ENCODE measurements around the gene TRMT61A.
A peak's percentile ranks its signal among the peaks of the same experiment; 100 is the strongest.

TRMT61A gene

DNA sequence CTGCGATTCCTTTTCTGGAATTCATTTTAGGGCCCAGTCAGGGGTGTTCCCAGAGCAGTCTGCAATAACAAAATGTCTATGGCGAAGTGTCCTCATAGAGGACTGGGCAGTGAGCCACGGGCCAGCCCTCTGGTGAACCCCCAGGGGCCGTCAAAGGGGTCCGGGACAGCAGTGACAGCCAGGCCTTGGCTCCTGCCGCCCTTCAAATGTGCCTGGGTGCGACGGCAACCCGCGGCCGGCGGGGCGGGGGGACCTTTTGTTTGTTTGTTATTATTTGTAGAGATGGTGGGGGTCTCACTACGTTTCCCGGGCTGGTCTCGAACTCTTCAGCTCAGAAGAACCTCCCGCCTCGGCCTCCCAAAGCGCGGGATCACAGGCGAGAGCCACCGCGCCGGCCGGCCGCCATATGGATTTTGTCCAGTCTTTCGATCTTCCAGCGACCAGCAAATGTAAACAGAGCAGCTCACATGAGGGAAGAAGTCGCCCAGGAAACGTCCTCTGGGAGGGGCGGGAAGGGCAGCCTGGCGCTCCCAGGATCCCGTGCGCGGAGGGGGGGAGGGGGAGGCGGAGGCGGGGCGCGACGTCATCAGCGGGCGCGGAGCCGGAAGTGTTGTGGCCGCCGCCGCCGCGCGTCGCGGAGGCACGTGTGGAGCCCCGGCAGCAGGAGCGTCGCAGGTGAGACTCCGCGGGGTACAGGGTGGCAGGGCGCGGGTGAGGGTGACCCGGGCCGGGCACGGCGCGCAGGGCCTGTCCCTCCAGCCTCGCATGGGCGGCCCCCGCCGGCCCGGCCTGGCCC is at the start of gene TRMT61A:
Gene TRMT61A (plus strand): TSS at position 610 of the 796 bp plus-strand sequence. CDS start 783 bp downstream, outside the sequence.
- peak; percentile 67 for DNase-seq

- no peak for DNase-seq
Observed at GRCh38 chr14:103480595-103480994, 48.4 kb upstream of the TRMT61A start.

DNA sequence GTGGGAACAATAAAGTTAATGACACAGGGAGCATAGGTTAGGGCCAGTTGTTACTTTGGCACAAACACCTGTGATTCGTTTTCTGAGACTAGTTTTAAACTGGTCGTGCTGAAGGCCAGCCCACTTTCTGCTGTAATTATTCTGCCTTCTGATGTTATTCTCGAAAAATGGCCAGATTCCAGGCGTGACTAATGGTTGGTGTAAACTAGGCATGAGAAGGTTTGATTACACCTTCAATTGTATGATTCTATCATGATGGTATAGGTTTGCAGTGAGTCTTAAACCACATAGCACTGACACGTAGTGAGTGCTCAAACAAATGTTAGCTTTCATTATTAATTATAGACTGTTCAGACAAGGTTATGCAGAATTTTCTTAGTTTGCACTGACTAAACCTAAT is 45.4 kb upstream of the TRMT61A start:
- no peak for DNase-seq

DNA sequence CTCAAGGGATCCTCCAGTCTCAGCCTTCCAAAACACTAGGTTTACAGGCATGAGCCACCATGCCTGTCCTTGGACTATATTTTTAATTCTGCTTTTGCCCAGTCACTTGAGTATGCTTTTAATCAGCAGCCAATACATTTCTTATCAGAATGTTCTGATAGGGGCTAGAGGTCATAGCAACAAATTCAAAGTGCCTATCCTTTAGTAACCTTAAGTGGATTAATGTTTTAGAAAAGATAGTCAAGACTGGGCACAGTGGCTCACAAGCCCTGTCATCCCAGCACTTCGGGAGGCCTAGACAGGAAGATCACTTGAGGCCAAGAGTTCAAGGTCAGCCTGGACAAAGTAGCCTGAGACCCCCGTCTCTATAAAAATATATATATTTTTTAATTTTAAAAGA is 43.5 kb upstream of the TRMT61A start:
- DNase-seq, result no peak

- no peak for DNase-seq
Observed at GRCh38 chr14:103488071-103488470, 40.9 kb upstream of the TRMT61A start.

GRCh38 chr14:103488960-103489359 is 40.0 kb upstream of the TRMT61A start:
- no peak for DNase-seq

DNA sequence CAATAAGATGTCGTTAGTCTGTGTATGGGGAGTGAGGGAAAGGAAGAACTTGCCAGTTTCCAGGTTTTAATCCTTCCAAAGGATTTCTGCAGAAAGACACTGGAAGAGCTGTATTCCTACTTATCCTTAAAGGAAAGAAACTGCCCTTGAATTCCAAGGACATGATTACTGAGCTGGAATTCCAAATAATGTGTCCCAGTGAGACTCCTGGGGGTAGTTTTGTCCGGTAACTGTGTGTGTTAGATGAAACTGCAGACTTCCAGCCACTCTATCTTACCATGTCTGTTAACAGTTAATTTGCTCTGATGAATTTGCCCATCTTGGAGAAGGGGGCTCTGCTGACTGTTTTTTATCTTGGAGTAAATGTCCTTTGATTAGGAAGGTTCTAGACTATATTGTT is 39.4 kb upstream of the TRMT61A start:
- no peak for DNase-seq

- DNase-seq, result no peak
Observed at GRCh38 chr14:103491691-103492090, 37.3 kb upstream of the TRMT61A start.

DNA sequence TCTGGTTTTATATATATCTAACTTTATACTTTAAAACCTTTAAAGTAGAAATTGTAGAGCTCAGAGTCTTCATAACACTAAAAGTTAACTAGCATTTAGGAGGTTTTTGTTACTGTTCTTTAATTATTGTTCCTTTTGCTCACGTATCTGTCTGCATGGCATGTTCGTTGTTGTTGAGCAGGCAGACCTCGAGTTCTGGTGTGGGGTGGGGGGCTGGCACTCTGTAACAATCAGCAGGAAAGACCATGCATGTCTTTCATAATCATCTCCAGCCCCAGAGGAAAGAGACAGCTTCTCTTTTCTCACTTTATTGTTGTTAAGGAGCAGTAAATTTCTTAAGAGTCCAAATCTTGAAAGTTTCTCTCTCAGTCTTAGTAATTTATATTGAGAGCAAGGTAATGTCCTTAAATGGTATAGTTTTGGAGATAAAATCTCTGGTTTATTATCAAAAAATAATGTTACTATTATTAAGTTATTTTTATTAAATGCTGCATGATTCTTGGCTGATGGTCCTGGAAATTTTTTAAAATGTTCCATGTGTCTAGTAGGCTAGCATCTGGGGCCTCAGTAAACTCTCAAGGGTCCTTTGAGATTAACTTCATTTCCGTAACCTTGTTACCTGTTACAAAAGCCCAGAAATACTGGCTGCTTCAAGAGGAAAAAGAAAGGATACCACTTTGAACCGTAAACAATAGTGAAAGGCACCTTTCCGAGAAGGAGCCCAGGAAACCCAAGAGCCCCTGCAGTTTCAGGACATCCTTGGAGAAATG is 36.7 kb upstream of the TRMT61A start:
- no peak for DNase-seq

DNA sequence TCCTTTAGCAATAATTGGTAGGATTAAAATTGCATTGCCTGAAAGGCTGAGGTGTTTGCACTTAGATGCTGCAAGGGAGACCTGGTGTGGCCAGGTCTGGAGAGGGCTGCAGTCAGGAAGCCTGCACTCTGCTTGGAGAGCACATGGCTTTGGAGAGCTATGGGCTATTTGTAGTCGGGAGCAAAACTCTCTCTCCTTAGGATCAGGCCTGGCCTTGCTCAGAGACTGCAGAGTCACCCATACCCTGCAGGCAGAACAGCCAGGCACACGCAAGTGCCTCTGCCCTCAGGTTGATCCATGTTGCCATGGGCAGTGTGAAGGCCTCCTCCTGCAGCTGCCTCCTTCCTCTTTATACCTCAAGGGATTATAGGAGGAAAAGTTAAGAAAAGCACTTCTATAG is 33.1 kb upstream of the TRMT61A start:
- no peak for DNase-seq

DNA sequence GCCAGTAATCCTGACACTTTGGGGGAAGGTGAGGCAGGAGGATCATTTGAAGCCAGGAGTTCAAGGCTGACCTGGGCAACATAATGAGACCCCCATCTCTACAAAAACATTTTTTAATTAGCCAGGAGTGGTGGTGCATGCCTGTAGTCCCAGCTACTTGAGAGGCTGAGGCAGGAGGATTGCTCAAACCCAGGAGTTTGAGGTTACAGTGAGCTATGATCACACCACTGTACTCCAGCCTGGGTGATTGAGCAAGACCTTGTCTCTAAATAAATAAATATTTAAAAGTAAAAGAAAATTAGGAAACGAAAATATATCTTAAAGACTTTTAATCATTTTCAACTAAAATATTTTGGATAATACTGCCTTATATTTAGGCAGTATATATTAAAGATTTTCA is 32.2 kb upstream of the TRMT61A start:
- no peak for DNase-seq

DNA sequence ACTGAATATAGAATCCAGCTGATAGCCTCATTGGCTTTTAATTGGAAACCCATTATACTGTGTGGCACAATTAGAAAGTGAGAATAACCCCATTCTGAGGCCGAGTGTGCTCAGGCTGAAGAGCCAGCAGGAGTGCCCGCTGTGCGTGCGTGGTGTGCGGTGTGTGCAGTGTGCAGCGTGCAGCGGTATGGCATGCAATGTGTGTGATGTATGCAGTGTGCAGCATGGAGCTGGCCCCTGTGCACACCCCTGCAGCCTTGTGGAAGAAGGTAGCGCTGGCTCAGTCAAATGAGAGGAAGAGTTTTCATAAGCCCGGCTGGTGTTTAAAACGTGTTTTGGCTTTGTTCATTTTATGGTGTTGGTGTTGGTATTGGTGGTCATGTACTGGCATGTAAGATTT is 29.3 kb upstream of the TRMT61A start:
- DNase-seq, result no peak

GRCh38 chr14:103500148-103500990 is 28.6 kb upstream of the TRMT61A start:
- peak; percentile 67 for DNase-seq

- no peak for DNase-seq
Observed at GRCh38 chr14:103501041-103501870, 27.7 kb upstream of the TRMT61A start.

- DNase-seq, result no peak
Observed at GRCh38 chr14:103501921-103502669, 26.9 kb upstream of the TRMT61A start.

- no peak for DNase-seq
Observed at GRCh38 chr14:103502877-103503276, 26.1 kb upstream of the TRMT61A start.

GRCh38 chr14:103503296-103503695 is 25.7 kb upstream of the TRMT61A start:
- no peak for DNase-seq

GRCh38 chr14:103504991-103505565 is 23.9 kb upstream of the TRMT61A start:
- DNase-seq, result no peak

DNA sequence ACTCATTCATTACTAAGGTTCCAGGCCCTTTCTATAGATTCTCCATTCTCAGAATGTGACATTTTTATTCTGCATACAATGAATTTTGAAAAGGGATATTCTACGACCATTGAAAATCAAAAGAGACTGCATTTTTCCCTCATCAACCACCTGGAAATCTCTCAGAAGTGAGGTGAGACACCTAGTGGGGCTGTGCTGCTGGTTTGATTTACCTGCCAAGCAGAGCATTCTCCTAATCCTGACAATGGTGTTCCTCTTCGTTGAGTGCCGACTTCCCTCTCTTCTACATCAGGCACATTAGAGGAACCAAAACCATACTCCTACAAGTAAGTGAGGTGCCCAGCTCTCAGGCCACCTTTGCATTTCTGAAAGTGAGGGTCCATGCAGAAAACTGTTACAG is 21.2 kb upstream of the TRMT61A start:
- no peak for DNase-seq

DNA sequence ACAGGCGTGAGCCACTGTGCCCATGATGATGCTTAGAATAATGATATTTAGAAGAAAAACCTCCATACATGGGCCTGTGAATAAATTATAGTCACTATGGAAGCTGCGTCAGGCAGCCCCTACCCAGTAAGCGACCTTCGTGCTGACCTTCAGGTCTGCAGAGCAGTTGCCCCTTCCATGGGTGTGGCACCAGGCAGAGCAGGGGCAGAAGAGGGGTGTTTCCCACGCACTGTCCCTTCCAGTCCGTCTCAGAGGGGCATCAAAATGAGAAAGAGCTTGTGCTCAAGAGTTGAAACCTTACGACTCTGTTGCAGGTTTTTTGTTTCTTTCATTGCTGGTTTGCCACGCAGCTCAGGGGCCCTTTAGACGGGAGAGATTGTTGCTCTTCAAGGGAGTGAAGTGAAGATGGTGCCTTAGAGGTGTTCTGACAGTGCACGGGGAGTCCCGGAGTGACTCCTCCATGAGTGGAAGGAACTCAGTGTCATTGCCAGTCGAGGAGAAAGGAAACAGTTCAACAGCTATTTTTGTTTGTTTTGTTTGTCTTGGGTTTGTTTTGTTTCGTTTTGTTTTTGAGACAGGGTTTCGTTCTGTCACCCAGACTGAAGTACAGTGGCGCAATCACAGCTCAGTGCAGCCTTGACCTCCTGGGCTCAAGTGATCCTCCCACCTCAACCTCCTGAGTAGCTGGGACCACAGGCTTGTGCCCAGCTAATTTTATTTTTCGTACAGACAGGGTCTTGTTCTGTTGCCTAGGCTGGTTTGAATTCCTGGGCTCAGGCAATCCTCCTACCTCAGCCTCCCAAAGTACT is 20.3 kb upstream of the TRMT61A start:
- no peak for DNase-seq

Data from activated T-cell treated with anti-CD3 and anti-CD28 coated beads for 4 hours (primary cell).